Measurements from ENCODE around the gene DDR2.

Gene DDR2

DNA sequence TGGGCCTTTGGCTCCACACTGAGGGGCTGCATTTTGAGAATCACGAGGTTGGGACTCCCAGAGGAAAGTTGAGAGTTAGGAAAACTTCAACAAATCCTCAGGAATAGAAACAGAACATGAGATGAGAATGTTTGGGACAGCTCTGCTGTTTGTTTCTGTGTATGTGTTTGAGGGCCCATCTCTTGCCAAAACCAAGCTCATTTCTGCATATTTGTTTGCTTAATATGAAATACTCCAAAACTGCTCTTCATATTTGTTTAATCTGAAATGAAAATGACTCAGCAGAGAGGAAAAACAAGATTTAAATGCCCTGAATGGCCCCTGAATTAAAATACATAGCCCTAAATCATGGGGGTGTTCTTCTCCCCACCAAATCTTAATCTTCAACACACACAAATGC lies 78.1 kb downstream of the DDR2 start:
- TF ChIP-seq, protein P1, sequence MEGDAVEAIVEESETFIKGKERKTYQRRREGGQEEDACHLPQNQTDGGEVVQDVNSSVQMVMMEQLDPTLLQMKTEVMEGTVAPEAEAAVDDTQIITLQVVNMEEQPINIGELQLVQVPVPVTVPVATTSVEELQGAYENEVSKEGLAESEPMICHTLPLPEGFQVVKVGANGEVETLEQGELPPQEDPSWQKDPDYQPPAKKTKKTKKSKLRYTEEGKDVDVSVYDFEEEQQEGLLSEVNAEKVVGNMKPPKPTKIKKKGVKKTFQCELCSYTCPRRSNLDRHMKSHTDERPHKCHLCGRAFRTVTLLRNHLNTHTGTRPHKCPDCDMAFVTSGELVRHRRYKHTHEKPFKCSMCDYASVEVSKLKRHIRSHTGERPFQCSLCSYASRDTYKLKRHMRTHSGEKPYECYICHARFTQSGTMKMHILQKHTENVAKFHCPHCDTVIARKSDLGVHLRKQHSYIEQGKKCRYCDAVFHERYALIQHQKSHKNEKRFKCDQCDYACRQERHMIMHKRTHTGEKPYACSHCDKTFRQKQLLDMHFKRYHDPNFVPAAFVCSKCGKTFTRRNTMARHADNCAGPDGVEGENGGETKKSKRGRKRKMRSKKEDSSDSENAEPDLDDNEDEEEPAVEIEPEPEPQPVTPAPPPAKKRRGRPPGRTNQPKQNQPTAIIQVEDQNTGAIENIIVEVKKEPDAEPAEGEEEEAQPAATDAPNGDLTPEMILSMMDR (conservative IDR thresholded peaks at IDR 0.05; ENCODE audit: low read depth, low read length), result no peak
- DNase-seq (ENCODE audit: low read depth), result peak; percentile 46
- no peak overlapping the region for H3K4me3 ChIP-seq (ENCODE audit: low read depth, low read length)

DNA sequence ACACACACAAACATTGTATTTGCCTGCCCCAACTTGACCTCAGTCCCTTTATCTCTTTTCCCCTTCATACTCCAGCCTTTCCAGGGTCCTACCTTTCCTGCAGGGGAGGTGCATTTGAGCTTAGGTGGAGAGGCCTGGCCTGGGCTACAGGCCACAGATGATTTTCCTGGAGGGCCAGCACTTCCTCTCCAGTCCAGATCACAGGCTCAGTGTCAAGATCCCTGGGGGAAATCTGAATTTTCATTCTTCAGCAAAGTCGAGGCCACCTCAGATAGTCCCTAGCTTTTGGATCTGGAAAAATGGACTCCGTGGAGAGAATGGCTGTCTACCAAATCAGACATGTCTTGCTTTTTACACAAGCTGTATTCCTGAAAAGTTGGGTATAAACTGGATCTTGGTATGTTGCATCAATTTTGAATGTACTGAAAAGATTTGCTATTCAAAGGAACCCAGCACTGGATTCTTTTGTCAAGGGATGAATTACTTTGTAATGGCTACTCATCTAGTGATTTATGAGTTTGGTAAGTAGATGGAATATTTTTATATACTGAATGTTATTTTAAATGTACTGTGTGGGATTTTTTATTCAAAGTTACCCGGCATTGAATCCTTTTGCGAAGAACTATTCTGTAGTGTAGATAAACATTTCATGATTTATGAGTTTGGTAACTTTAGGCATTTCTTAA lies 78.7 kb downstream of the DDR2 start:
- DNase-seq (ENCODE audit: low read depth), result no peak
- TF ChIP-seq, protein P1 (conservative IDR thresholded peaks at IDR 0.05; ENCODE audit: low read depth, low read length), result no peak
- H3K4me3 ChIP-seq (ENCODE audit: low read depth, low read length), result no peak overlapping the region

DNA sequence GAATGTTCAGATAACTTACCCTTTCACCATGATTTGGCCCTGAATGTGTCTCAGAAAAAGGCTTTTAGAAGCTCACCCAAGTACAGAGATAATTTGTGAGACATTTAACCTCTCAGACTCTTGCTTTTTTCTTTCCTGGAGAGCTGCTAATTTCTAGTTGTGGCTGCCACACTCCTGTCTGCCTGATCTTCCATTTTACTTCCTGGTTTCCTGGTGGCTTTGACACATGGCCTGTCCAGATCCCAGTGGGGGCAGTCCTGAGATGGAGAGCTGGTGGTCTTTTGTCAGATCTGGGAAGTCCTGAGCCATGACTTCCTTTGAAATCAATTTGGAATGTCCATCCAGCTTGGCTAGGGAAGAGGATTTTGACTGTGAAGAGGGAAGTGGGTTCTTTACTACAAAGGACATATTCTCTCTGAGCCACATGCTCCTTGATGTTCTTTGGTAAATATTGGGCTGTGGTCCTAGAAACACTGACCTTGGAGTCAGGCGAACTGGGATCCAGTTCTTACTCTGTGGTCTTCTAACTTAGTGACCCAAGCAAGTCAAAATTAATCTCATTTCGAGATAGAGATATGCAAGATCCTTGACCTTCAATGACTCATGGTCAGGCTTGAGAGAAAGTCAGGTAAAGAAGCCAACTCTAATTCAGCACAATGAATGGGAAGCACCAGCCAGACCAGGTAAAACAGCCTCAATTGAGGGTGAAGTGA lies 80.2 kb downstream of the DDR2 start:
- no peak for DNase-seq (ENCODE audit: low read depth)
- TF ChIP-seq, protein P1 (conservative IDR thresholded peaks at IDR 0.05; ENCODE audit: low read depth, low read length), result no peak
- H3K4me3 ChIP-seq (ENCODE audit: low read depth, low read length), result no peak overlapping the region

DNA sequence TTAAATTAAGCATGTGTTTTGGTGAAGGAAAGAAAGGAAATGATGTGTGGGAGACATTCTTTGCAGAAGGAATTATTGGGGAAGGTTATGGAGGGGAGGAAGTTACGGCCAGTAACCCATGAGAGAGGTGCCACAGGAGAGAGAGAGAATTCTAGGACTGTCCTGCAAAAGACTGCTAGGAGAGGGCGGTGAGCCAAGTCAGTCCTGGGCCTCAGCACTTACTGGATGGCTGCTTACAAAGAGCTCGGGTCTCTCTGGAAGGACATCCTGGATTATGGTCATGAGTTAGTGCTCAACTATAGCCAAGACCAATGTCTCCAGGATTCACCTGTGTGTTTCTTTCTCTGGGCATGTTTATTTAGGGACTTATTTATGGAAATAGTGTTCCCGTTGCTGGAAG lies 83.9 kb downstream of the DDR2 start:
- no peak overlapping the region for H3K4me3 ChIP-seq (ENCODE audit: low read depth, low read length)
- peak; percentile 34 for DNase-seq (ENCODE audit: low read depth)
- TF ChIP-seq, protein P1 (conservative IDR thresholded peaks at IDR 0.05; ENCODE audit: low read depth, low read length), result no peak

DNA sequence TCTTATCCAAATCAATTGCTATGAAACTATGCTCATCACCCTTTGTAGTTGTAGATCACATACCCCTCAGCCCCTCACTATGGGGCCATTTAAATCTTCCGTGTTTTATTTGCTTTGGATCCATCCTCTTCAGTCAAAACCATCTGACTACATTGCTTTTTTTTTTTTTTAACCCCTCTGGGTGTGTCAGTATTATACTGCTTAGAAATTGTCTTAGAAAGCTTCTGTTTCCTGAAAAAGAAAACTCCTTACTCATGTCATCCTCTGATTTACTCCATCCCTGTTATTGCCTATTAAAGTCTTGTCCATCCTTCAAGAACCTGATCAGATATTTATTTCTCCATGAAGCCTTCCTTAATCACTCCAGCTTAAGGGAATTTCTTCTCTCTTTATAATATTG lies 84.3 kb downstream of the DDR2 start:
- DNase-seq (ENCODE audit: low read depth), result no peak
- H3K4me3 ChIP-seq (ENCODE audit: low read depth, low read length), result no peak overlapping the region
- TF ChIP-seq, protein P1 (conservative IDR thresholded peaks at IDR 0.05; ENCODE audit: low read depth, low read length), result no peak

DNA sequence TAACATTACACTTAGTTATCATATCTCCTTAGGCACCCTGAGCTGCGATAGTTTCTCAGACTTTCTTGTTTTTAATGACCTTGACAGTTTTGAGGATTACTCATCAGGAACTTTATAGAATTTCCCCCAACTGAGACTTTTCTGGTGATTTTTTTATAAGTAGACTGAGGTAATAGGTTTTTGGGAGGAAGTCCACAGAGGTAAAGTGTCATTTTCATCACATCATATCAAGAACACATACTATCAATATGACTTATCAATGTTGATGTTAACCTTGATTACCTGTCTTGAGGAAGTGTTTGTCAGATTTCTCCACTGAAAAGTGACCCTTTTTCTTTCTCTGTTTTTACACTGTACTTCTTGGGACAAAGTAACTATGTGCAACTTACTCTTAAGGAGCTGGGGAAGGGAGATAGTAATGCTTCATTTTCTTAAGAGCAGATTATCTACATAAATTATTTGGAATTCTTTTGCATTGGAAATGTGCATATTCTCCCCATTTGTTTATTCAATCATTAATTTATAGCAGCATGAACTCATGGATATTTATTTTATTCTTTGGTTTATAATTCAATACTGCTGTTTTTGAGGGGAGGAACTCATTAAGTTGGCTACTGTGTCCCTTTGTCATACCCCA lies 85.4 kb downstream of the DDR2 start:
- TF ChIP-seq, protein P1 (conservative IDR thresholded peaks at IDR 0.05; ENCODE audit: low read depth, low read length), result no peak
- no peak for DNase-seq (ENCODE audit: low read depth)
- no peak overlapping the region for H3K4me3 ChIP-seq (ENCODE audit: low read depth, low read length)

All from choroid plexus epithelial cell (primary cell).